ENCODE measurements around the gene FOXC1. TPM values are rescaled to one million over a fixed set of nuclear protein-coding genes. Genes with fewer than 3 reads are reported as not detected.

FOXC1 gene
- total and polyA plus RNA-seq, 2 of the 13 experiments (the other 11 are each of a cell fraction or from before 2014, with no cell fraction given) = 0.44 to 0.55 TPM

DNA sequence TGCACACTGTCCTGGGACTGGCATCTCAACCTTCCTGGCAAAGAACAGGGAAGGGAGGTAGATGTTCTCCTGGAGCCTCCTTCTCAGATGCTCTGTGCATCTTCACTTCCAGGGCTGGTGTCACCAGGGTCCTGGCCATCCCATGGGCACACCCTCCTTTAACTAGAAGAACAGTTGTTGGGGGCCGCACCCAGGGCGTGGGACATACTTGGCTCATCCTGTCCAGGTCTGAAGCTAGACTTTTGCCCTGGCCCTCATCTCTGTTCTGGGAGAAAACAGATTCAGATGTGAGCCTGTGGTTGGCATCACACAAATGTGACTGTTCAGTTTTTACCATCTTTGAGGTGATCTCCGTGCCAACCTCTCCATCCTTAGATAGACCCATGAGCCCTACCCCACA is 41.6 kb downstream of the FOXC1 start (continued):
- TF ChIP-seq, protein P1, sequence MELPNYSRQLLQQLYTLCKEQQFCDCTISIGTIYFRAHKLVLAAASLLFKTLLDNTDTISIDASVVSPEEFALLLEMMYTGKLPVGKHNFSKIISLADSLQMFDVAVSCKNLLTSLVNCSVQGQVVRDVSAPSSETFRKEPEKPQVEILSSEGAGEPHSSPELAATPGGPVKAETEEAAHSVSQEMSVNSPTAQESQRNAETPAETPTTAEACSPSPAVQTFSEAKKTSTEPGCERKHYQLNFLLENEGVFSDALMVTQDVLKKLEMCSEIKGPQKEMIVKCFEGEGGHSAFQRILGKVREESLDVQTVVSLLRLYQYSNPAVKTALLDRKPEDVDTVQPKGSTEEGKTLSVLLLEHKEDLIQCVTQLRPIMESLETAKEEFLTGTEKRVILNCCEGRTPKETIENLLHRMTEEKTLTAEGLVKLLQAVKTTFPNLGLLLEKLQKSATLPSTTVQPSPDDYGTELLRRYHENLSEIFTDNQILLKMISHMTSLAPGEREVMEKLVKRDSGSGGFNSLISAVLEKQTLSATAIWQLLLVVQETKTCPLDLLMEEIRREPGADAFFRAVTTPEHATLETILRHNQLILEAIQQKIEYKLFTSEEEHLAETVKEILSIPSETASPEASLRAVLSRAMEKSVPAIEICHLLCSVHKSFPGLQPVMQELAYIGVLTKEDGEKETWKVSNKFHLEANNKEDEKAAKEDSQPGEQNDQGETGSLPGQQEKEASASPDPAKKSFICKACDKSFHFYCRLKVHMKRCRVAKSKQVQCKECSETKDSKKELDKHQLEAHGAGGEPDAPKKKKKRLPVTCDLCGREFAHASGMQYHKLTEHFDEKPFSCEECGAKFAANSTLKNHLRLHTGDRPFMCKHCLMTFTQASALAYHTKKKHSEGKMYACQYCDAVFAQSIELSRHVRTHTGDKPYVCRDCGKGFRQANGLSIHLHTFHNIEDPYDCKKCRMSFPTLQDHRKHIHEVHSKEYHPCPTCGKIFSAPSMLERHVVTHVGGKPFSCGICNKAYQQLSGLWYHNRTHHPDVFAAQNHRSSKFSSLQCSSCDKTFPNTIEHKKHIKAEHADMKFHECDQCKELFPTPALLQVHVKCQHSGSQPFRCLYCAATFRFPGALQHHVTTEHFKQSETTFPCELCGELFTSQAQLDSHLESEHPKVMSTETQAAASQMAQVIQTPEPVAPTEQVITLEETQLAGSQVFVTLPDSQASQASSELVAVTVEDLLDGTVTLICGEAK (IDR thresholded peaks at IDR 0.05) = no peak
- TF ChIP-seq, protein P1 (CRISPR knock-in tag; IDR thresholded peaks at IDR 0.05) = no peak
- TF ChIP-seq FOSL1 (CRISPR knock-in tag; IDR thresholded peaks at IDR 0.05; ENCODE audit: borderline replicate concordance) = no peak

- TF ChIP-seq, protein P2, sequence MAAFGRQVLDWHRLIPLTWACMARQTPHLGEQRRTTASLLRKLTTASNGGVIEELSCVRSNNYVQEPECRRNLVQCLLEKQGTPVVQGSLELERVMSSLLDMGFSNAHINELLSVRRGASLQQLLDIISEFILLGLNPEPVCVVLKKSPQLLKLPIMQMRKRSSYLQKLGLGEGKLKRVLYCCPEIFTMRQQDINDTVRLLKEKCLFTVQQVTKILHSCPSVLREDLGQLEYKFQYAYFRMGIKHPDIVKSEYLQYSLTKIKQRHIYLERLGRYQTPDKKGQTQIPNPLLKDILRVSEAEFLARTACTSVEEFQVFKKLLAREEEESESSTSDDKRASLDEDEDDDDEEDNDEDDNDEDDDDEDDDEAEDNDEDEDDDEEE (CRISPR knock-in tag; IDR thresholded peaks at IDR 0.05) = no peak
- TF ChIP-seq AGO2 (optimal IDR thresholded peaks at IDR 0.05; ENCODE audit: low read depth, low read length) (peak; percentile 40), DNMT1 (CRISPR knock-in tag; IDR thresholded peaks at IDR 0.05) (no peak), ZNF337 (CRISPR knock-in tag; IDR thresholded peaks at IDR 0.05; ENCODE audit: borderline replicate concordance, low read depth) (no peak), ZNF792 (CRISPR knock-in tag; IDR thresholded peaks at IDR 0.05) (no peak), ZNF558 (CRISPR knock-in tag; IDR thresholded peaks at IDR 0.05; ENCODE audit: borderline replicate concordance) (no peak), HNF4G (IDR thresholded peaks at IDR 0.05; ENCODE audit: borderline replicate concordance, low read depth, low read length) (no peak), HNF4G (CRISPR knock-in tag; IDR thresholded peaks at IDR 0.05; ENCODE audit: borderline replicate concordance, low read depth) (no peak)
- BruUV-seq (replicated peaks) = no TSS peak
- H3K4me2 ChIP-seq (ENCODE audit: low read depth, low read length) = no peak overlapping the region
- H3K9me3 ChIP-seq (ENCODE audit: low read length) = no peaks in the 10 kb centered on the region
- intact Hi-C loops (cut with micrococcal nuclease; ENCODE audit: unreplicated experiment) = no loop called here
- in situ Hi-C loops (cut with HindIII; ENCODE audit: extremely low pct_ligation_motif_present, low pct_unique_long_range_greater_than_20kb) = no loop called here
- peak; percentile 28; the same call in 1 of the 3 replicates for ATAC-seq
- H4K20me1 ChIP-seq (ENCODE audit: insufficient read depth, low read length) = no peaks in the 10 kb centered on the region
- H3K9ac ChIP-seq (ENCODE audit: insufficient read depth, low read depth, low read length) = no peak overlapping the region
- 97% methylated on average over 10 of the region's 10 CpGs for WGBS (ENCODE audit: low lambda C conversion rate)
- no peaks in the 10 kb centered on the region for H3K79me2 ChIP-seq (ENCODE audit: insufficient read depth, low read length)
- H3K4me1 ChIP-seq (ENCODE audit: insufficient read depth, low read length) = no peaks in the 10 kb centered on the region
- H3K27me3 ChIP-seq (ENCODE audit: control insufficient read depth in 1 of 2, insufficient read depth in 2 of 2, low read length in 2 of 2) = no peaks in the 10 kb centered on the region
- no peak overlapping the region for H3K27ac ChIP-seq (ENCODE audit: extremely low read length, insufficient read depth, low read length)
- no peak overlapping the region for H2AFZ ChIP-seq (ENCODE audit: low read length)
- no peak for DNase-seq (ENCODE audit: low spot score)
- CTCF ChIA-PET (ENCODE audit: low intra/inter-chr PET ratio, low total read pairs) = no interaction called here
- FAIRE-seq = no peak
- POLR2A ChIA-PET = no interaction called here
- H3K36me3 ChIP-seq (replicated peaks in 1 of 2; ENCODE audit: control insufficient read depth in 1 of 2, insufficient read depth in 2 of 2, low read length in 2 of 2) = peaks cover 6 to 25% of the 10 kb centered on the region in 2 experiments; a peak in 3 of 5 replicates
- no peak overlapping the region for H3K4me3 ChIP-seq (replicated peaks in 1 of 3; ENCODE audit: insufficient read depth in 1 of 3, low read depth in 2 of 3, low read length in 3 of 3)
Measured at GRCh38 chr6:1652842-1653241, 43.1 kb downstream of the FOXC1 start.

Data from HepG2 (cell line).